Measurements from ENCODE around the gene CYB5B. TPM values are rescaled to one million over a fixed set of nuclear protein-coding genes. Genes with fewer than 3 reads are reported as not detected.
"Not testable (repeated sequence)": the region's sequence is repeated elsewhere in the genome, so short reads cannot be mapped to it uniquely, and the experiment has no call there.

Gene CYB5B
- total RNA-seq, 1 donor from 2014 or later: 39.2 TPM

GRCh38 chr16:69419956-69420355, 4.5 kb upstream of the CYB5B start:
- H3K27me3 ChIP-seq (ENCODE audit: control insufficient read depth, insufficient read depth, low read length): no peaks in the 10 kb centered on the region
- H3K36me3 ChIP-seq (ENCODE audit: control insufficient read depth, insufficient read depth, low read length): no peaks in the 10 kb centered on the region
- FAIRE-seq: no peak
- no peak for TF ChIP-seq CTCF (IDR thresholded peaks at IDR 0.05; ENCODE audit: insufficient read depth, low read length, severe bottlenecking)
- H3K4me3 ChIP-seq (ENCODE audit: low read depth, low read length): no peak overlapping the region
- no peak for DNase-seq (ENCODE audit: low read depth)

GRCh38 chr16:69423189-69423588, 1.2 kb upstream of the CYB5B start:
- FAIRE-seq: no peak

DNA sequence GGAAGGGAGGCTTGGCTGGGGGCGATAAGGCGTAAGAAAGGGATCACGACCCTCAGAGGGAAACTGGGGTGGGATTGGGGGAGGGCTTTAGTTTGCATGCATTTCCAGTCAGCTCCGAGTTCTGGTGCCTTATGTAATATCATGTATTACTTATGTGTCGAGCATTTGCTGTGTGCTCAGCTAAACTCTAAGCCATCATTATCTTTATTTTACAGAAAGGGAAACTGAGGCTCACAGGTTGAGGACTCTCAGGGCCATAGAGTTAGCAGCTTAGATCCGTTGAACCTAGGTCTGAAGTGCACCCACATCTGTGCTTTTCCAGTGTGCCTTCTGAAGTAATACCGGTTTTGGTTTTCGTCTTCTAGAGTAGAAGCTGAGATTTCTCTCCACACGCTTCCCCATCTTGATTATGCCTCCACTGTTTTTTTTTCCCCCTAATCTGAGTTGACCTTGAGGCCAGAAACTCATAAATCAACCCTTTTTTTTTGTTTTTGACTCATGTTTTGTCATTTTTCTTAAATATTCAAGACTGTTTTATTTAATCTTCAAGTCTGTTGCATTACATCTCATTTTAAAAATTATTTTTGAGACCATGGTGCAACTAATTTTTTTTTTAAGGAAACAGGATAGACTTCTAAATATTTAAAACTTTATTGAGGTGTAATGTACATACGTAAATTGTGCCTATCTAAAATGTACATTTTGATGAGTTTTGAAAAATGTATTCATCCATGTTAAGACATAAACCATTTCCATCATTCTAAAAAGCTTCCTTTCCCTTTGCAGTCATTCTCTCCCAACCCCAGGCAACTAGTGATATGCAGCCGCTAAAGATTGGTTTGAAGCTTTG, 741 bp downstream of the CYB5B start:
- no peak for FAIRE-seq
- TF ChIP-seq CTCF (IDR thresholded peaks at IDR 0.05; ENCODE audit: insufficient read depth, low read length, severe bottlenecking): no peak
- no peaks in the 10 kb centered on the region for H3K27me3 ChIP-seq (ENCODE audit: control insufficient read depth, insufficient read depth, low read length)
- peaks cover 7% of the 10 kb centered on the region for H3K36me3 ChIP-seq (ENCODE audit: control insufficient read depth, insufficient read depth, low read length)
- no peak for DNase-seq (ENCODE audit: low read depth)
- peak overlapping the region; percentile 64 for H3K4me3 ChIP-seq (ENCODE audit: low read depth, low read length)

More at GRCh38 chr16:69423189-69423588, 1.2 kb upstream of the CYB5B start:
- H3K4me3 ChIP-seq (ENCODE audit: low read depth, low read length): no peak overlapping the region
- H3K27me3 ChIP-seq (ENCODE audit: control insufficient read depth, insufficient read depth, low read length): no peaks in the 10 kb centered on the region
- DNase-seq (ENCODE audit: low read depth): no peak
- peaks cover 4% of the 10 kb centered on the region for H3K36me3 ChIP-seq (ENCODE audit: control insufficient read depth, insufficient read depth, low read length)
- TF ChIP-seq CTCF (IDR thresholded peaks at IDR 0.05; ENCODE audit: insufficient read depth, low read length, severe bottlenecking): no peak

- Histone ChIP-seq H3K4me3 (ENCODE audit: low read depth, low read length) (no peak overlapping the region), H3K27me3 (ENCODE audit: control insufficient read depth, insufficient read depth, low read length) (no peaks in the 10 kb centered on the region), H3K36me3 (ENCODE audit: control insufficient read depth, insufficient read depth, low read length) (peaks cover 9% of the 10 kb centered on the region)
- DNase-seq (ENCODE audit: low read depth) (no peak), FAIRE-seq (peak; percentile 7)
- no peak for TF ChIP-seq CTCF (IDR thresholded peaks at IDR 0.05; ENCODE audit: insufficient read depth, low read length, severe bottlenecking)
These were observed 4.2 kb downstream of the CYB5B start for GRCh38 chr16:69428652-69429051.

DNA sequence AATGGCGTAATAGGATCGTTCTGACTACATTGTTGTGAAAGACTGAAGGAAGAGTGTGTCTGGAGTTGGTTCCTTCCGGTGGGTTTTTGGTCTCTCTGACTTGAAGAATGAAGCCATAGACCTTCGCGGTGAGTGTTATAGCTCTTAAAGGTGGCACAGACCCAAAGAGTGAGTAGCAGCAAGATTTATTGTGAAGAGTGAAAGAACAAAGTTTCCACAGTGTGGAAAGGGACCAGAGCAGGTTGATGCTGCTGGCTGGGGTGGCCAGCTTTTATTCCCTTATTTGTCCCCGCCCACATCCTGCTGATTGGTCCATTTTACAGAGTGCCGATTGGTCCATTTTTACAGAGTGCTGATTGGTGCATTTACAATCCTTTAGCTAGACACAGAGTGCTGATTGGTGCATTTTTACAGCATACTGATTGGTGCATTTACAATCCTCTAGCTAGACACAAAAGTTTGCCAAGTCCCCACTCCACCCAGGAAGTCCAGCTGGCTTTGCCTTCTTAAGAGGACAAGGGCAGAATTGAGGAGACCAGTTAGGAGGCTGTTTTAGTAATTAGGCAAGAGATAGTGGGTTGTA, 4.7 kb downstream of the CYB5B start:
- not testable (repeated sequence) for DNase-seq (ENCODE audit: low read depth); H3K27me3 ChIP-seq (ENCODE audit: control insufficient read depth, insufficient read depth, low read length); FAIRE-seq; H3K36me3 ChIP-seq (ENCODE audit: control insufficient read depth, insufficient read depth, low read length); H3K4me3 ChIP-seq (ENCODE audit: low read depth, low read length)

GRCh38 chr16:69431948-69432468, 7.6 kb downstream of the CYB5B start:
- Histone ChIP-seq H3K4me3 (ENCODE audit: low read depth, low read length) (no peak overlapping the region), H3K27me3 (ENCODE audit: control insufficient read depth, insufficient read depth, low read length) (no peaks in the 10 kb centered on the region), H3K36me3 (ENCODE audit: control insufficient read depth, insufficient read depth, low read length) (peaks cover 9% of the 10 kb centered on the region)
- no peak for DNase-seq (ENCODE audit: low read depth)
- TF ChIP-seq CTCF (IDR thresholded peaks at IDR 0.05; ENCODE audit: insufficient read depth, low read length, severe bottlenecking): no peak
- no peak for FAIRE-seq

Measured in bronchial epithelial cell (primary cell).